Right atrium auricular region (tissue), 2 donors: ENCODE measurements around the gene TNK1. TPM values are rescaled to one million over a fixed set of nuclear protein-coding genes. Genes with fewer than 3 reads are reported as not detected.

Experiments used
- DNase-seq: peaks from one replicate; pipeline ENCODE4 v3.0.0-alpha.2; 2019; ENCODE audit warnings: low spot score
- H3K27ac ChIP-seq, 2 donors: fragments of 200-600 bp; sonication (generic); 1 replicate in 1 of 2; 2 replicates in 1 of 2; pipeline ENCODE4 v1.5.1; 2016 to 2019
- H3K27me3 ChIP-seq, 2 donors: fragments of 200-600 bp; sonication (generic); one replicate each; pipeline versions ENCODE4 v1.5.1 to v1.6.0; 2017 to 2019
- H3K36me3 ChIP-seq: fragments of 200-600 bp; sonication (generic); one replicate; pipeline ENCODE4 v1.5.1; 2016
- H3K4me1 ChIP-seq, 2 donors: fragments of 200-600 bp; sonication (generic); one replicate each; pipeline versions ENCODE4 v1.5.1 to v1.6.0; 2017 to 2019
- H3K4me3 ChIP-seq, 2 donors: fragments of 200-600 bp; sonication (generic); 1 replicate in 1 of 2; 2 replicates in 1 of 2; pipeline ENCODE4 v1.5.1; 2017 to 2019; ENCODE audit warnings: mild to moderate bottlenecking in 1 of 2, moderate library complexity in 1 of 2
- H3K9me3 ChIP-seq, 2 donors: fragments of 200-600 bp; sonication (generic); one replicate each; pipeline ENCODE4 v1.5.1; 2019
- total RNA-seq, 2 donors: library from RNA; depleted of rRNA; stranded (reverse); fragments of >200 nt; gene quantifications; one replicate each; pipeline ENCODE4 v1.1.0, GENCODE V29; 2016
- TF ChIP-seq, protein P1 (sequence below), 2 donors: fragments of 200-600 bp; sonication (generic); IDR thresholded peaks; one replicate each; pipeline ENCODE4 v1.5.1; 2019; ENCODE audit warnings: antibody characterized with exemption in 2 of 2

Gene TNK1
- total RNA-seq, 2 donors from 2014 or later, result 4.1 to 4.8 TPM

GRCh38 chr17:7421186-7421585 is 40.3 kb downstream of the TNK1 start:
- Histone ChIP-seq H3K4me1 (no peaks in the 10 kb centered on the region), H3K9me3 (no peaks in the 10 kb centered on the region), H3K36me3 (no peaks in the 10 kb centered on the region), H3K4me3 (no peak overlapping the region), H3K27ac (no peak overlapping the region), H3K27me3 (no peaks in the 10 kb centered on the region)
- TF ChIP-seq, protein P1, sequence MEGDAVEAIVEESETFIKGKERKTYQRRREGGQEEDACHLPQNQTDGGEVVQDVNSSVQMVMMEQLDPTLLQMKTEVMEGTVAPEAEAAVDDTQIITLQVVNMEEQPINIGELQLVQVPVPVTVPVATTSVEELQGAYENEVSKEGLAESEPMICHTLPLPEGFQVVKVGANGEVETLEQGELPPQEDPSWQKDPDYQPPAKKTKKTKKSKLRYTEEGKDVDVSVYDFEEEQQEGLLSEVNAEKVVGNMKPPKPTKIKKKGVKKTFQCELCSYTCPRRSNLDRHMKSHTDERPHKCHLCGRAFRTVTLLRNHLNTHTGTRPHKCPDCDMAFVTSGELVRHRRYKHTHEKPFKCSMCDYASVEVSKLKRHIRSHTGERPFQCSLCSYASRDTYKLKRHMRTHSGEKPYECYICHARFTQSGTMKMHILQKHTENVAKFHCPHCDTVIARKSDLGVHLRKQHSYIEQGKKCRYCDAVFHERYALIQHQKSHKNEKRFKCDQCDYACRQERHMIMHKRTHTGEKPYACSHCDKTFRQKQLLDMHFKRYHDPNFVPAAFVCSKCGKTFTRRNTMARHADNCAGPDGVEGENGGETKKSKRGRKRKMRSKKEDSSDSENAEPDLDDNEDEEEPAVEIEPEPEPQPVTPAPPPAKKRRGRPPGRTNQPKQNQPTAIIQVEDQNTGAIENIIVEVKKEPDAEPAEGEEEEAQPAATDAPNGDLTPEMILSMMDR (IDR thresholded peaks at IDR 0.05), result no peak
- DNase-seq, result no peak

GRCh38 chr17:7423679-7424078 is 42.8 kb downstream of the TNK1 start:
- Histone ChIP-seq H3K4me1 (no peaks in the 10 kb centered on the region), H3K4me3 (no peak overlapping the region), H3K36me3 (no peaks in the 10 kb centered on the region), H3K27me3 (no peaks in the 10 kb centered on the region), H3K9me3 (no peaks in the 10 kb centered on the region), H3K27ac (no peak overlapping the region)
- no peak for DNase-seq
- TF ChIP-seq, protein P1 (IDR thresholded peaks at IDR 0.05), result no peak

DNA sequence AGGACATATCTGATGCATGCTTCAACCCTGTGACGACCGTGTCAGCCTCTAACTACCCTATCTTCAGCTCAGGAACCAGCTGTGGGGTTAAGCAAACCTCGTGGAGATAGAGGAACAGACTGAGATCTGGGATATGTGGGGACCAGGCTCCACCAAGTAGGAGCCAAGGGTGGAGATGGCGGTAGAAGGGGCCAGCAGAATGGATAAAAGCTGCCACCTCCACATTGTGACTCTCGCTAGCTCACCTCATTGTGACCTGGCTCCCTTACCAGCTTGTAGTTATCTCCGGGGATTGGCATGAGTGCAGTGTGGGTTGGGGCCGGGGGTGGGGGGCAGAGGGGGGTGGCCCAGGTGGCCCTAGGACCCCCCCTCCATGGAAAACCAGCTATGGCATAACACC is 44.4 kb downstream of the TNK1 start, which contains the start of gene SPEM2:
TSS of gene SPEM2 (plus strand) at position 301 of the 400 bp plus-strand sequence. CDS start at position 374, 73 bp downstream.
- Histone ChIP-seq H3K4me3 (no peak within 1 kb of the TSS), H3K9me3 (no peaks in the 10 kb centered on the region), H3K36me3 (no peaks in the 10 kb centered on the region), H3K27ac (no peak within 1 kb of the TSS), H3K4me1 (no peaks in the 10 kb centered on the region), H3K27me3 (no peaks in the 10 kb centered on the region)
- DNase-seq, result no peak
- TF ChIP-seq, protein P1 (IDR thresholded peaks at IDR 0.05), result no peak

DNA sequence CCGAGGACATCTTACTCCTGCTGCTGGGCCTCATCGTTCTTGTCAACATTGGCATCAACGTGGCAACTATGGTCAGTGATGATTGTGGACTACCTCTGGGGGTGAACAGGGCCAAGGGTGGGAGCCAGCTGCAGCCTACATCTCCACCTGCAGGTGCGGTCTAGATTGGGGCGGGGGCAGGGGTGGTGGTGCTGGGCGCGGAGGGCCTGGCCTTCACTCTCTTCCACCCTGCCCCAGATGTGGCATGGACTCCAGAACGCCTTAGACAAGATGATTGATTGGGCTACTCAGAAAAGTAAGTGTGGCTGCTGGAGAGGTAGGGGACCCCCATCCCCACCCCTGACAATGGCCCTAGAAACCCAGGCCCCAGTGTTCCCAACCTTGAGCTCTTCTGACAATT is 44.9 kb downstream of the TNK1 start:
- H3K27ac ChIP-seq, result no peak overlapping the region
- H3K27me3 ChIP-seq, result no peaks in the 10 kb centered on the region
- H3K9me3 ChIP-seq, result no peaks in the 10 kb centered on the region
- TF ChIP-seq, protein P1 (IDR thresholded peaks at IDR 0.05), result no peak
- no peak for DNase-seq
- no peaks in the 10 kb centered on the region for H3K4me1 ChIP-seq
- no peaks in the 10 kb centered on the region for H3K36me3 ChIP-seq
- H3K4me3 ChIP-seq, result no peak overlapping the region

DNA sequence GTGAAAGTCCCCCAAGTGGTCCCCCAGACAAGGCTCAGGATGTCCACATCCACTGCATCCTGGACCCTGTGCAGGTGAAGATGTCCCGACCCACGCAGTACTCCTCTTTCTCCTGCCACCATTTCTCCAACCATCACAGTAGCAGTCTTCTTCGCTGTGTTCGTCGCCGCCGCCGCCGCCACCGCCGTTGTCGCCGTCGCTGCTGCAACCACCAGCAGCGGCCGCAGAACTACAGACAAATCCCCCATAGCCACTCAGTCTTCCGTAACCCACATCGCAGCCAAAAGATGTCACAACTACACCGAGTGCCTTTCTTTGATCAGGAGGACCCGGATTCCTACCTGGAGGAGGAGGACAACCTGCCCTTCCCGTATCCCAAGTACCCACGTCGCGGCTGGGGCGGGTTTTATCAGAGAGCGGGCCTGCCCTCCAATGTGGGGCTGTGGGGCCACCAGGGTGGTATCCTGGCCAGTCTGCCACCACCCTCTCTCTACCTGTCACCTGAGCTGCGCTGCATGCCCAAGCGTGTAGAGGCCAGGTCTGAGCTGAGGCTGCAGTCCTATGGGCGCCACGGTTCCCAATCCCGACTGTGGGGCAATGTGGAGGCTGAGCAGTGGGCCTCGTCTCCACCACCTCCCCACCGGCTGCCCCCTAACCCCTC is 45.4 kb downstream of the TNK1 start:
- Histone ChIP-seq H3K36me3 (no peaks in the 10 kb centered on the region), H3K4me3 (no peak overlapping the region), H3K4me1 (no peaks in the 10 kb centered on the region), H3K27ac (no peak overlapping the region), H3K9me3 (no peaks in the 10 kb centered on the region), H3K27me3 (no peaks in the 10 kb centered on the region)
- TF ChIP-seq, protein P1 (IDR thresholded peaks at IDR 0.05), result no peak
- DNase-seq, result no peak
